HG03439 (cell line): ENCODE measurements around the gene GNB1L.
"Not testable (repeated sequence)": the region's sequence is repeated elsewhere in the genome, so short reads cannot be mapped to it uniquely, and the experiment has no call there.

ENCODE experiments used
- ATAC-seq: cut with Tn5 transposase; IDR thresholded peaks from one replicate; pipeline ENCODE4 v1.9.1; 2021; ENCODE audit warnings: mild to moderate bottlenecking, moderate library complexity; ENCODE audit not compliant: unreplicated experiment

GNB1L gene

GRCh38 chr22:19784384-19785175, 70.1 kb downstream of the GNB1L start:
- ATAC-seq: no peak

- no peak for ATAC-seq
Observed at GRCh38 chr22:19783586-19784383, 70.9 kb downstream of the GNB1L start.

- ATAC-seq: no peak
Observed at GRCh38 chr22:19782533-19782932, 72.1 kb downstream of the GNB1L start.

- no peak for ATAC-seq
Observed at GRCh38 chr22:19779685-19780268, 74.9 kb downstream of the GNB1L start.

- ATAC-seq: no peak
Observed at GRCh38 chr22:19779011-19779421, 75.7 kb downstream of the GNB1L start.

- not testable (repeated sequence) for ATAC-seq
Observed at GRCh38 chr22:19777192-19777591, 77.5 kb downstream of the GNB1L start.

- no peak for ATAC-seq
Observed at GRCh38 chr22:19776433-19777031, 78.1 kb downstream of the GNB1L start.

- no peak for ATAC-seq
Observed at GRCh38 chr22:19775496-19776325, 79.0 kb downstream of the GNB1L start.

- no peak for ATAC-seq
Observed at GRCh38 chr22:19774628-19775027, 80.0 kb downstream of the GNB1L start.

- ATAC-seq: no peak
Observed at GRCh38 chr22:19773470-19774040, 81.1 kb downstream of the GNB1L start.

GRCh38 chr22:19772673-19773469, 81.8 kb downstream of the GNB1L start:
- ATAC-seq: peak; percentile 55

- ATAC-seq: no peak
Observed at GRCh38 chr22:19772422-19772672, 82.3 kb downstream of the GNB1L start.

GRCh38 chr22:19770349-19771220, 84.1 kb downstream of the GNB1L start:
- ATAC-seq: no peak

- ATAC-seq: no peak
Observed at GRCh38 chr22:19769393-19769715, 85.3 kb downstream of the GNB1L start.

GRCh38 chr22:19767427-19768341, 87.0 kb downstream of the GNB1L start:
- ATAC-seq: no peak

- ATAC-seq: no peak
Observed at GRCh38 chr22:19766511-19767426, 87.9 kb downstream of the GNB1L start.

GRCh38 chr22:19766240-19766510, 88.5 kb downstream of the GNB1L start:
- no peak for ATAC-seq
